Breast epithelium (tissue), 4 donors: ENCODE data around the gene TLCD3A. TPM values are rescaled to one million over a fixed set of nuclear protein-coding genes. Genes with fewer than 3 reads are reported as not detected.

Experiments
- DNase-seq, 2 donors: peaks; one replicate each; pipeline ENCODE4 v3.0.0-alpha.2; 2019; ENCODE audit warnings: low spot score in 2 of 2
- H3K27ac ChIP-seq, 2 donors: fragments of 200-600 bp; sonication (generic) in 1 of 2; one replicate each; pipeline ENCODE4 v1.5.1; 2016 to 2019; ENCODE audit warnings: mild to moderate bottlenecking in 1 of 2
- H3K27me3 ChIP-seq, 2 donors: fragments of 200-600 bp; sonication (generic) in 1 of 2; one replicate each; pipeline versions ENCODE4 v1.5.1 to v1.6.0; 2017 to 2019; ENCODE audit warnings: control low read depth in 1 of 2, mild to moderate bottlenecking in 1 of 2
- H3K36me3 ChIP-seq: fragments of 200-600 bp; one replicate; pipeline ENCODE4 v1.5.1; 2019
- H3K4me1 ChIP-seq, 2 donors: fragments of 200-600 bp; sonication (generic); one replicate each; pipeline ENCODE4 v1.5.1; 2016 to 2019; ENCODE audit warnings: control low read depth in 1 of 2
- H3K4me3 ChIP-seq, 3 donors: fragments of 200-600 bp; sonication (generic); 1 replicate in 2 of 3; 2 replicates in 1 of 3; pipeline ENCODE4 v1.5.1; 2016 to 2019; ENCODE audit warnings: mild to moderate bottlenecking in 3 of 3, moderate library complexity in 2 of 3
- H3K9me3 ChIP-seq, 2 donors: fragments of 200-600 bp; sonication (generic) in 1 of 2; one replicate each; pipeline ENCODE4 v1.5.1; 2016 to 2019; ENCODE audit warnings: control low read depth in 1 of 2
- POLR2A ChIP-seq: fragments of 450-650 bp; IDR thresholded peaks from one replicate; pipeline ENCODE4 v1.6.1; 2016; ENCODE audit warnings: antibody characterized with exemption, mild to moderate bottlenecking, moderate library complexity
- POLR2AphosphoS5 ChIP-seq, 3 donors: sonication (generic); formaldehyde crosslinking; IDR thresholded peaks; one replicate each; pipeline ENCODE4 v1.6.1; 2017; ENCODE audit warnings: antibody characterized with exemption in 3 of 3
- intact Hi-C: fragments of 100-400 bp; cut with DNase I; formaldehyde crosslinking; loops from one replicate; pipeline ENCODE4 v1.15.1; 2023; ENCODE audit warnings: low total_unique reads
- total RNA-seq, 3 donors: library from RNA; depleted of rRNA; stranded (reverse); fragments of >200 nt; gene quantifications; one replicate each; pipeline ENCODE4 v1.1.0, GENCODE V29; 2016
- TF ChIP-seq, protein P1 (sequence below), 3 donors: fragments of 450-650 bp; IDR thresholded peaks; one replicate each; pipeline ENCODE4 v1.5.1; 2016 to 2017; ENCODE audit warnings: antibody characterized with exemption in 3 of 3, mild to moderate bottlenecking in 3 of 3, moderate library complexity in 3 of 3

TLCD3A gene
- total RNA-seq, 3 donors from 2014 or later: 5.0 to 5.9 (median 5.6) TPM

DNA sequence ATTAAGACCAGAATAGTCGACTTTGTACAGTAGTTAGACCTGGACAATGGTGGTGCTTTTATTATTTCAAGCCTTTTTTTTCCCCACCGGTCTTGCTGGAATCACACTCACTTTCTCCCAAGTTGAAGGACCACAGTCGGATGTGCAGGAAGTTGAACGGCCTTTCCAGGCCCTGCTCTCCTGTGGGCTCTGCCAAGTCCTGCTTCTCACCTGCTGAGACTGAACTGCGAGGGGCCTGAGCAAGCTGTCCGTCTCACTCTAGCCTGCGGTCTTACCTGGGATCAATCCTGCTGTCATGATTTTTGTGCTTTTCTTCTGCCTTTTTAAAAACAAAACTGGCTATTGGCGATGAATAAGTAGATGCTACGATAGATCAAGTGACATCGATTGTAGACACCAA, 1.3 kb downstream of the TLCD3A start:
- TF ChIP-seq POLR2A (no peak), POLR2AphosphoS5 (IDR thresholded peaks at IDR 0.05) (no peak)
- TF ChIP-seq, protein P1, sequence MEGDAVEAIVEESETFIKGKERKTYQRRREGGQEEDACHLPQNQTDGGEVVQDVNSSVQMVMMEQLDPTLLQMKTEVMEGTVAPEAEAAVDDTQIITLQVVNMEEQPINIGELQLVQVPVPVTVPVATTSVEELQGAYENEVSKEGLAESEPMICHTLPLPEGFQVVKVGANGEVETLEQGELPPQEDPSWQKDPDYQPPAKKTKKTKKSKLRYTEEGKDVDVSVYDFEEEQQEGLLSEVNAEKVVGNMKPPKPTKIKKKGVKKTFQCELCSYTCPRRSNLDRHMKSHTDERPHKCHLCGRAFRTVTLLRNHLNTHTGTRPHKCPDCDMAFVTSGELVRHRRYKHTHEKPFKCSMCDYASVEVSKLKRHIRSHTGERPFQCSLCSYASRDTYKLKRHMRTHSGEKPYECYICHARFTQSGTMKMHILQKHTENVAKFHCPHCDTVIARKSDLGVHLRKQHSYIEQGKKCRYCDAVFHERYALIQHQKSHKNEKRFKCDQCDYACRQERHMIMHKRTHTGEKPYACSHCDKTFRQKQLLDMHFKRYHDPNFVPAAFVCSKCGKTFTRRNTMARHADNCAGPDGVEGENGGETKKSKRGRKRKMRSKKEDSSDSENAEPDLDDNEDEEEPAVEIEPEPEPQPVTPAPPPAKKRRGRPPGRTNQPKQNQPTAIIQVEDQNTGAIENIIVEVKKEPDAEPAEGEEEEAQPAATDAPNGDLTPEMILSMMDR (IDR thresholded peaks at IDR 0.05): no peak
- Histone ChIP-seq H3K27ac (no peak overlapping the region), H3K4me3 (peak overlapping the region in 1 of 3 donors; percentile 86), H3K27me3 (no peaks in the 10 kb centered on the region), H3K4me1 (peaks cover 0 to 10% of the 10 kb centered on the region in 2 donors), H3K36me3 (no peaks in the 10 kb centered on the region), H3K9me3 (no peaks in the 10 kb centered on the region)
- DNase-seq: no peak
- intact Hi-C loops: no loop called here

DNA sequence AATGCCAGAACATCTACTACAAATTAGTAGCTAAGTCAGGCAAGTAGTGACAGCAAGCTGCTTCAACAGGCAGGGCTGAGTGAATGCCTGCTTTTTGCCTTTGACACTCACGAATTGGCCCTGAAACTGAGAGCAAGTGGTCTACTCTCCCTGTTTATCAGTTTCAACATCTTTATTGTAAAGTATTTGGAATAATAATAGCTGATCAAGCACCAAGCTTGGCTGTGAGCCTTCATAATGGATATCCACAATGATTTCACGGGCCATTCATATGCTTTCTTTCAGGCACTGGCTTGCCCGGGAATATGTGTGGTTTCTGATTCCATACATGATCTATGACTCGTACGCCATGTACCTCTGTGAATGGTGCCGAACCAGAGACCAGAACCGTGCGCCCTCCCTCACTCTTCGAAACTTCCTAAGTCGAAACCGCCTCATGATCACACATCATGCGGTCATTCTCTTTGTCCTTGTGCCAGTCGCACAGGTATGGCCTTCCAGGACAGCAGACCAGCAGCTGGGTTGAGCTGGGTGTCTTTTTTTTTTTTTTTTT, 5.2 kb downstream of the TLCD3A start:
- intact Hi-C loops: no loop called here
- no peak overlapping the region for H3K27ac ChIP-seq
- TF ChIP-seq, protein P1 (IDR thresholded peaks at IDR 0.05): no peak
- TF ChIP-seq POLR2AphosphoS5 (IDR thresholded peaks at IDR 0.05): no peak
- TF ChIP-seq POLR2A: no peak
- H3K27me3 ChIP-seq: no peaks in the 10 kb centered on the region
- H3K36me3 ChIP-seq: no peaks in the 10 kb centered on the region
- no peaks in the 10 kb centered on the region for H3K9me3 ChIP-seq
- peaks cover 0 to 5% of the 10 kb centered on the region in 2 donors for H3K4me1 ChIP-seq
- DNase-seq: no peak
- H3K4me3 ChIP-seq: no peak overlapping the region

DNA sequence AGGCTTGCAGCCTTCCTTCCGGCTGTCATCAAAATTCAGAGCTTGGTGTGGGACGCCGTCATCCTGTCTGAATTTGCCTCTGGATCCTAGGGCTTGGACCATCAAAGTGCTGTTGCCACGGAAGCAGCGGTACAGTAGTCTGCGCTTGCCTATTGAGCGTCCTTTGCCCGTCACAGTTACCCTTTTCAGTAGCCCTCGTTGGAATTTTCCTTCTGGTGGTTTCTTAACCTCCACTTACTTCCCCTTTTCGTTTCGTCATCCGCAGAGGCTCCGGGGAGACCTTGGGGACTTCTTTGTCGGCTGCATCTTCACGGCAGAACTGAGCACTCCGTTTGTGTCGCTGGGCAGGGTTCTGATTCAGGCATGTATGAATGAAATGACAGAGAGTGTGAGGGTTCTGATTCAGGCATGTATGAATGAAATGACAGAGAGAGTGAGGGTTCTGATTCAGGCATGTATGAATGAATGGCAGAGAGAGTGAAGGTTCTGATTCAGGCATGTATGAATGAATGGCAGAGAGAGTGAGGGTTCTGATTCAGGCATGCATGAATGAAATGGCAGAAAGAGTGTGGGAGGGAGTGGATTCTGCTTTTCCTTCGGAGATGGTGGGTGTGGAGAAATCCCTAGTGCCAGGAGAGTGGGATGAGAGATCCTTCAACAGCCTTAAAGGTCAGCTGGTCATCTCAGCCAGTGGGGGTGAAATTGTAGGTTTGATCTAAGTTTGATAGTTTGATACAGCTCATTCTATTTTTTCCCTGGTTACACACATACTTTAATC, 8.0 kb downstream of the TLCD3A start:
- H3K4me3 ChIP-seq: no peak overlapping the region
- no peak overlapping the region for H3K27ac ChIP-seq
- no peak for TF ChIP-seq POLR2AphosphoS5 (IDR thresholded peaks at IDR 0.05)
- TF ChIP-seq POLR2A: no peak
- TF ChIP-seq, protein P1 (IDR thresholded peaks at IDR 0.05): no peak
- no peaks in the 10 kb centered on the region for H3K9me3 ChIP-seq
- no peaks in the 10 kb centered on the region for H3K36me3 ChIP-seq
- no peaks in the 10 kb centered on the region for H3K27me3 ChIP-seq
- intact Hi-C loops: no loop called here
- DNase-seq: no peak
- H3K4me1 ChIP-seq: no peaks in the 10 kb centered on the region

DNA sequence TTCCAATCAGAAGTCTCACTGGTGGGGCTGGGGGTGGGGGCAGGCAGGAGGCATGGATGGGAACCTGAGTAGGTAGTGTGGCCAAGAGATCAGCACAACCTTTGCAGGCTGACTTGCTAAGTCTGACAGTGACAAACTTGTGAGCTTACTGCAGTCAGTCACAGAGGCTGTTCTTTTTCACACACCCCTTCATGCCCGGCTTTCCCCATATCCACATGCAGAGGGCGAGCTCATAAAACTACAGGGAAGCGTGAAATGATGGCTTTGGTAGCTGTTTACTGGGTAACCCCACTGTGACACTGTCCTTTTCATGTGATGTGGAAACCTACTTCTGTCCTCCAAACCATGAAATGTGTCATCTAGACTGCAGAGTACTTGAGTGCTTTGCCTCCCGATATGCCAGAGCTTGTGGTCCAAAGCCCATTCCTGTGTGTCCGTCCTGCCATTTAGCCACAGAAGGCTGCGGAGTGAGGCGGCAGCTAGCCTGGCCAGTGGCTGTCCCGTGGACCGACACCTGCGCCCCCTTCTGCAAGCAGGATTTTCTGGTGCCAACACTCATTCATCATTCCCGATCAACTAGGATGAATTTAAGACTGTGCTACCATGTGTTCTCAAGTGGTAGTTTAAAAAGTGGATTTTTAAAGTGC, 9.9 kb downstream of the TLCD3A start:
- Histone ChIP-seq H3K9me3 (no peaks in the 10 kb centered on the region), H3K36me3 (peaks cover 5% of the 10 kb centered on the region), H3K4me3 (no peak overlapping the region), H3K4me1 (no peaks in the 10 kb centered on the region), H3K27me3 (no peaks in the 10 kb centered on the region), H3K27ac (no peak overlapping the region)
- no peak for TF ChIP-seq POLR2A
- no peak for TF ChIP-seq POLR2AphosphoS5 (IDR thresholded peaks at IDR 0.05)
- TF ChIP-seq, protein P1 (IDR thresholded peaks at IDR 0.05): no peak
- intact Hi-C loops: no loop called here
- DNase-seq: no peak

DNA sequence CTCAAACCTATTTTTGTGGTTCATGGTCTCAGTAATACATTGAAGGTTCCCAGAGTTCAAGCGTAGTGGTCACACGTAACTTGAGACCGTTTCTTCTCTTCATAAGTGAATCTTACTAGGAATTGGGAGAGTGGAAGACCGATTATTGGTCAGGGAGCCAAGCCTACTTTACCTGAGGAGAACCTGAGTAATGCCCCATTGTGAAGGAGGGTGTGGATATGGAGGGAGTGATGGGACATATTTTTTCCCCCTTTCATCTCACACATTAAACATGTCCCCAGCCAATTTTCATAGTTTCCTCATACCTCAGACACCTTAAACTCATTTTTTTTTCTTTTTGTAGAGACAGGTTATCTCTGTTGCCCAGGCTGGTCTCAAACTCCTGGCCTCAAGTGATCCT, 10.7 kb downstream of the TLCD3A start:
- H3K36me3 ChIP-seq: peaks cover 8% of the 10 kb centered on the region
- TF ChIP-seq POLR2A (no peak), POLR2AphosphoS5 (IDR thresholded peaks at IDR 0.05) (no peak)
- TF ChIP-seq, protein P1 (IDR thresholded peaks at IDR 0.05): no peak
- no peaks in the 10 kb centered on the region for H3K27me3 ChIP-seq
- intact Hi-C loops: no loop called here
- H3K4me1 ChIP-seq: no peaks in the 10 kb centered on the region
- no peak overlapping the region for H3K4me3 ChIP-seq
- H3K9me3 ChIP-seq: no peaks in the 10 kb centered on the region
- no peak for DNase-seq
- H3K27ac ChIP-seq: no peak overlapping the region
